HEK293T (cell line): ENCODE measurements around the gene TEAD1.

Source experiments
- CTCF ChIA-PET: fragments of 350-600 bp; formaldehyde crosslinking; extraction: SDS; loops from one replicate; lab custom pipeline; 2021; ENCODE audit warnings: antibody characterized with exemption, inconsistent platforms; lab: Yijun Ruan, JAX
- POLR2A ChIA-PET: fragments of 350-600 bp; formaldehyde crosslinking; extraction: SDS; loops from one replicate; lab custom pipeline; 2020; ENCODE audit warnings: antibody characterized with exemption, inconsistent platforms; lab: Yijun Ruan, JAX
- DNase-seq: peaks from one replicate; pipeline ENCODE4 v3.0.0; 2012; ENCODE audit warnings: mixed read lengths; ENCODE audit errors: extremely low spot score
- ARNT ChIP-seq: fragments of 450-650 bp; IDR thresholded peaks from 2 replicates; pipeline ENCODE4 v1.6.1; 2017; ENCODE audit warnings: mild to moderate bottlenecking
- BHLHE40 ChIP-seq: fragments of 450-650 bp; IDR thresholded peaks from 2 replicates; pipeline ENCODE4 v1.6.1; 2016; ENCODE audit warnings: mild to moderate bottlenecking, moderate library complexity, borderline replicate concordance
- CTBP1 ChIP-seq: fragments of 450-650 bp; IDR thresholded peaks from 2 replicates; pipeline ENCODE4 v1.6.1; 2016; ENCODE audit warnings: borderline replicate concordance
- ELF4 ChIP-seq: fragments of 450-650 bp; IDR thresholded peaks from 2 replicates; pipeline ENCODE4 v1.6.1; 2017; ENCODE audit warnings: antibody characterized with exemption
- FOXA1 ChIP-seq: fragments of 450-650 bp; IDR thresholded peaks from 2 replicates; pipeline ENCODE4 v1.6.1; 2016; ENCODE audit warnings: mild to moderate bottlenecking
- FOXK2 ChIP-seq: fragments of 450-650 bp; IDR thresholded peaks from 2 replicates; pipeline ENCODE4 v1.6.1; 2016; ENCODE audit warnings: mild to moderate bottlenecking
- FOXM1 ChIP-seq: fragments of 450-650 bp; IDR thresholded peaks from 2 replicates; pipeline ENCODE4 v1.6.1; 2017; ENCODE audit warnings: mild to moderate bottlenecking, borderline replicate concordance
- HDGF ChIP-seq: fragments of 450-650 bp; IDR thresholded peaks from 2 replicates; pipeline ENCODE4 v1.6.1; 2017; ENCODE audit warnings: antibody characterized with exemption, borderline replicate concordance
- L3MBTL2 ChIP-seq: fragments of 450-650 bp; conservative IDR thresholded peaks from 2 replicates; pipeline ENCODE4 v1.6.1; 2016; ENCODE audit warnings: mild to moderate bottlenecking
- LEF1 ChIP-seq: fragments of 450-650 bp; IDR thresholded peaks from 2 replicates; pipeline ENCODE4 v1.6.1; 2017; ENCODE audit warnings: mild to moderate bottlenecking, borderline replicate concordance
- NFRKB ChIP-seq: fragments of 450-650 bp; IDR thresholded peaks from 2 replicates; pipeline ENCODE4 v1.6.1; 2016; ENCODE audit warnings: mild to moderate bottlenecking, moderate library complexity
- SP1 ChIP-seq: fragments of 450-650 bp; IDR thresholded peaks from 2 replicates; pipeline ENCODE4 v1.6.1; 2017
- SUZ12 ChIP-seq: fragments of 450-650 bp; IDR thresholded peaks from 2 replicates; pipeline ENCODE4 v1.6.1; 2016; ENCODE audit warnings: mild to moderate bottlenecking
- TARDBP ChIP-seq: fragments of 450-650 bp; IDR thresholded peaks from 2 replicates; pipeline ENCODE4 v1.6.1; 2016
- ZNF384 ChIP-seq: fragments of 450-650 bp; IDR thresholded peaks from 2 replicates; pipeline ENCODE4 v1.6.1; 2016
- TF ChIP-seq, protein P1 (sequence below): fragments of 450-650 bp; IDR thresholded peaks from 2 replicates; pipeline ENCODE4 v1.6.1; 2016

The TEAD1 gene

DNA sequence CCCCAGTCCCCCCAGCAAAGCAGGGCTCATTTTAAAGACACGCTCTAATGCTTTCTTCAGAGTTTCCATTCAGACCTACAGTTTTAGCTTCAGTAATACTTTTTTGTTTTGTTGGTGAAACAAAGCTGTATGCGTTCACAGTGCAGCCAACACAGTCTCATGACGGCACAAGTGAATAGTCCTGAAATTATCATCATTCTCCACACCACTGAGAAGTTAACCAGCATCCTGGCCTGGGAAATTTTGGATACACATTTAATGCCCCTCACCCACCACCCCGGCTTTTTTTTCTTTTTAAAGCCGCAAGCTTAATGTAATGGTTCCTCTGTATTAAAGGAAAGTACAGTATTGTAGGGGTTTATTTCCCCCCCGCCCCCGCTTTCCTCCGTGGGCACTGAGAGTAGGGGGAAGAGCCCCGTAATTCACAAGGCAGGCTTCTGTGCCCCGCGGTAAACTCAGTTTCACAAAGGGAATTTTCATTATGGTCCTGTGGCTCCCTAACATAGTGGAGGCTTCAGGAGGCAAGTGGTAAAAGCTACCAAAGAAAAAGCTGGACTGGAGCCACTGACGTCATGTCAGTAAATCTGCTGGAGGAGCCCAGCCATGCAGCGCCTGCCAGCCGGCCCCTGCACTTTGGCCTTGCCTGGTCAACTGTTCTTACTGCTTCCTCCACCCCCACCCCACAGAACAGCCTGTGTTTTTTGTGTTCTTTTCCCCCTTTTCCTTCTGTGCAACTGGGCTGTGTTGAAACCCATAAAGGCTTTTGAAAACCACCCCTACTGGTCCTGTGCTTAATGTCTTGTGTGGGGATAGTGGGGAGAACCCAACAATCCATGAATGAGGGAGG is 18.2 kb downstream of the TEAD1 start:
- TF ChIP-seq CTBP1 (no peak), BHLHE40 (no peak), NFRKB (no peak), ELF4 (no peak), LEF1 (no peak), L3MBTL2 (no peak), ARNT (no peak), TARDBP (no peak), FOXM1 (no peak), HDGF (no peak)
- peak; percentile 69 for DNase-seq
- ChIA-PET CTCF (interaction anchor here (1.3 to 1.4 kb wide), 2 partner anchors 12 to 14 kb away, joined by 4 to 5 read pairs; no protein-coding TSS in a partner anchor), POLR2A (no interaction called here)

DNA sequence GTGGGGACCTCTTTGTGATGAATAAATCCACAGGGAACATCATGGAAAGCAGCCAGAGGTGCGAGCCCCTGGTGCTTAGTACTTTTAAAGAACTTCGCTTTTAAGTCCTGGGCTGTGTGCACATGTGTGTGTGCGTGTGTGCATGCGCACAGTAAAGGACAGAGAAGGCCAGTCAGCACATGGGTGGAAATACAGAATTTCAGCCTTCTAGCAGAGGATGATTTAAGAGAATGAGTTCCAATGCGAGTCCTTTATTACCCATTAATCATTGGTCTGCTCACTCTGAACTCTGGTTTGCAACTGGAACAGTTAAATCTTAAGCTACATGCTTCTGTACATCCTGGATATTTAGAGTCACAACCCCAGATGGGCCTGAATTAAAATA is 18.9 kb downstream of the TEAD1 start:
- TF ChIP-seq L3MBTL2 (no peak), BHLHE40 (no peak)
- TF ChIP-seq, protein P1, sequence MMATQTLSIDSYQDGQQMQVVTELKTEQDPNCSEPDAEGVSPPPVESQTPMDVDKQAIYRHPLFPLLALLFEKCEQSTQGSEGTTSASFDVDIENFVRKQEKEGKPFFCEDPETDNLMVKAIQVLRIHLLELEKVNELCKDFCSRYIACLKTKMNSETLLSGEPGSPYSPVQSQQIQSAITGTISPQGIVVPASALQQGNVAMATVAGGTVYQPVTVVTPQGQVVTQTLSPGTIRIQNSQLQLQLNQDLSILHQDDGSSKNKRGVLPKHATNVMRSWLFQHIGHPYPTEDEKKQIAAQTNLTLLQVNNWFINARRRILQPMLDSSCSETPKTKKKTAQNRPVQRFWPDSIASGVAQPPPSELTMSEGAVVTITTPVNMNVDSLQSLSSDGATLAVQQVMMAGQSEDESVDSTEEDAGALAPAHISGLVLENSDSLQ, result peak; percentile 54
- ChIA-PET CTCF (no interaction called here), POLR2A (no interaction called here)
- no peak for DNase-seq

DNA sequence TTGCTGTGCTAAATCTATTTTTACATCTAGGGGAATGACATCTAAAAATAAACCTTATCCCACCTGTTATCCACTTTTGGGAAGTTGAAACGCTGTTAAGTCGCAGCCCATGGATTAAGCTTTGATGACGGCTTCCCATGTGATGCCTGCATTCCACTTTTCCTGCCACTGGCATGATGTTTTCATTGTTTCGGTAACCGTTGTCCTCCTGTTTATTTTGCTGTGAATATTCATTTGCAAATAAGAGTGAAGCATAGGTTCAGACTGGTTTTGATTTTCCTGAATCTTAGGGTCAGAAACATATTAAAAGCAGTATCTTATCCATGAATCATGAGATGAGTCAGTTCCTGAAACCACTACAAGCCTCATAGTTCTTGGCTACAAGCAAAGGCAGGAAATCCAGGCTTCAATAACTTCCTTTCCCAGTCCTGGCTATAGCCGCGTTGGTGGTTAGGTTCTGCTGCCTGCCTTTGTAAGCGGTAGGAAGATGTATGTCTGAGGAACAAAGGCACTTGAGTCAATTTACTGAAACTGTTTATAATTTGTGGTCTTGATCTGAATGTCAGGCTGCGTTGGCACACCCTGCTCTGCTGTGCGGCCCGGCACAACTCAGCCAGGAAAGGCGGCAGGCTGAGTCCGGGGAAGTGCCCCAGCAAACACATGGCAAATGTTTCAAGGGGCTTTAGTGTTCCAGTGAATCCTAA is 19.4 kb downstream of the TEAD1 start:
- no peak for DNase-seq
- ChIA-PET POLR2A (no interaction called here), CTCF (interaction anchor here (0.7 kb wide), 2 partner anchors 63 to 192 kb away, joined by 3 to 5 read pairs; no protein-coding TSS in a partner anchor)
- TF ChIP-seq FOXK2 (no peak), LEF1 (no peak), SUZ12 (no peak), HDGF (no peak), TARDBP (no peak), ARNT (no peak), CTBP1 (no peak), NFRKB (no peak), FOXM1 (no peak), ELF4 (no peak), SP1 (no peak)
- TF ChIP-seq, protein P1, result no peak

DNA sequence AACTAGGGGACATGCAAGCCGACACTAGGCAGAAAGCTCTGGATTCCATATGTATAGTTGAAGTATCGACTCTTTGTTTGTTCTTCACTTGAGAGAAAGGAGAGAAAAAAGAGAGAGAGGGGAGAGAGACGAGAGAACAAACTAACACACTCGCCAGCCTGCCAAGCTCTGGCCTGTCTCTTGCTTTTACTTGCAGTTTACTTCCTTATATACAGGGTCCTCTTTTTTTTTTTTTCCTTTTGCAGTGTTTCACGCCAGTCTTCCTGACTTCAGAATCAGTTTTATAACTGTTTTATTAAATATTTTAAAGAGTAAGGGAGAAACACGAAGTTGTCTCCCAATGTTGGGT is 19.9 kb downstream of the TEAD1 start:
- ChIA-PET CTCF (interaction anchor here (0.7 kb wide), 2 partner anchors 62 to 192 kb away, joined by 3 to 5 read pairs; no protein-coding TSS in a partner anchor), POLR2A (interaction anchor here (0.7 kb wide), 1 partner anchor 135 kb away, joined by 3 read pairs; no protein-coding TSS in a partner anchor)
- DNase-seq, result no peak
- no peak for TF ChIP-seq TARDBP
- TF ChIP-seq L3MBTL2, result no peak
- no peak for TF ChIP-seq FOXM1
- TF ChIP-seq FOXK2, result no peak
- TF ChIP-seq ZNF384, result no peak
- TF ChIP-seq HDGF, result no peak
- no peak for TF ChIP-seq CTBP1
- no peak for TF ChIP-seq BHLHE40

DNA sequence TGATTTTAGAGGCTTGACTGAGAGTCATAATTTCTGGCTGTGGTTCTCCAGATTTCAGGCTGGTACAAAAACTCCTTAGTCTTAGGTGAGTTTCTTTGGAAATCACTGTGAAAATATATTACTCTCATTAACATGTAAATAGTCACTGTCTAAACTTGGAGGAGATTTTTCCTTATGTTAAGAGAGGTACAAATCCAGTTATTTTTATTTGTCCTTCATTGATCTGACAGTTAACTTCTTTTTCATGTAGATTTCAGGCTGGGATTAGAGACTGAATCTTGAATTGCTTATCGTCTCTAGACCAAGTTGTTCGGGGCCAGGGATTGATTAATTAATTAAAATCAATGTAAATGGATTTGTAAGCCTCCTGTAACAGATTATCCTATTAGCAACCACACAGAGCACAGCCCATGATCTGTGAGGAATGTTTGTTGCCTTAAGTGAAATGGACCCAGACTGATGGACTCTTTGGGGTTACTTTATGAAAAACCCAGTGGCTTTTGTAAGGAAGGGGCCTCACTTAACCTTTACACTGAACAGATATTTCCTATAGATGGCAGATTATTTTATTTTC is 21.1 kb downstream of the TEAD1 start:
- POLR2A ChIA-PET, result no interaction called here
- CTCF ChIA-PET, result no interaction called here
- TF ChIP-seq TARDBP (no peak), ZNF384 (no peak), FOXM1 (no peak), SP1 (no peak), SUZ12 (no peak), NFRKB (no peak), FOXK2 (no peak), FOXA1 (no peak), LEF1 (no peak), ELF4 (no peak), L3MBTL2 (no peak), ARNT (no peak), CTBP1 (no peak)
- TF ChIP-seq, protein P1, result no peak
- no peak for DNase-seq

DNA sequence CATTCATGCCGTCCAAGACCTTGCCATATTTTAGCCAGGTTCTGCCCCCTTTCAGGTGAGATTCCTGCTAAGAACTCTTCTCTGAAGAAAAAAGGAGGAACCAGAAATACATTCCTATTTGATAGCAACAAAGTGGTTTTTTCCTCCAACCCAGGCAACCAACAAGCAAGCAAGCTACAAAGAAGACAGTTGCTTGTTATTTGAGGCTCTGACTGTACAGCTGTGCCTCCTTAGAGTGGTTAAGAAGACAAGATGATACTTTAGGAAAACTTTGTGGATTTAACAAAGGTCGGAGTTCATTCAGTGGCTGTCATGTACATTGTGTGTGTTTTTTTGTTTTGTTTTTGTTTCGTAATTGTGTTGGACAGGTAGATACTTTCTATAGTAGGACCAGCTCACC is 21.7 kb downstream of the TEAD1 start:
- CTCF ChIA-PET, result no interaction called here
- POLR2A ChIA-PET, result no interaction called here
- DNase-seq, result no peak
- TF ChIP-seq ELF4 (no peak), FOXA1 (no peak), ZNF384 (no peak), SP1 (no peak), ARNT (no peak), LEF1 (no peak), TARDBP (no peak), BHLHE40 (no peak), FOXM1 (no peak), HDGF (no peak), NFRKB (no peak), SUZ12 (no peak), CTBP1 (no peak), L3MBTL2 (no peak), FOXK2 (no peak)
- TF ChIP-seq, protein P1, result no peak
